Adrenal gland (tissue), 12 donors: Measurements from ENCODE around the gene ACD. TPM values are rescaled to one million over a fixed set of nuclear protein-coding genes. Genes with fewer than 3 reads are reported as not detected.

Source experiments
- DNase-seq, 7 donors: peaks; one replicate each; pipeline ENCODE4 v3.0.0-alpha.2; 2019 to 2020
- H3K27ac ChIP-seq, 5 donors: fragments of 200-600 bp; sonication (generic) in 4 of 5; 1 replicate in 3 of 5; 2 replicates in 2 of 5; pipeline versions ENCODE4 v1.5.1 to v1.8.0; 2016 to 2020; ENCODE audit warnings: mild to moderate bottlenecking in 1 of 5
- H3K27me3 ChIP-seq: fragments of 200-600 bp; 2 replicates; pipeline ENCODE4 v1.8.0; 2021
- H3K36me3 ChIP-seq, 2 donors: fragments of 200-600 bp; replicated peaks in 1 of 2; 1 replicate in 1 of 2; 2 replicates in 1 of 2; pipeline versions ENCODE4 v1.5.1 to v1.8.0; 2018 to 2022
- H3K4me1 ChIP-seq, 2 donors: fragments of 200-600 bp; replicated peaks in 1 of 2; 1 replicate in 1 of 2; 2 replicates in 1 of 2; pipeline versions ENCODE4 v1.5.1 to v1.8.0; 2018 to 2021
- H3K4me3 ChIP-seq, 4 donors: fragments of 200-600 bp; sonication (generic) in 3 of 4; one replicate each; pipeline ENCODE4 v1.5.1; 2016 to 2018
- H3K9me3 ChIP-seq, 3 donors: fragments of 200-600 bp; sonication (generic) in 1 of 3; replicated peaks in 1 of 3; 1 replicate in 2 of 3; 2 replicates in 1 of 3; pipeline versions ENCODE4 v1.5.1 to v1.8.0; 2016 to 2021
- POLR2A ChIP-seq, 2 donors: fragments of 450-650 bp; IDR thresholded peaks; one replicate each; pipeline ENCODE4 v1.6.1; 2017; ENCODE audit warnings: antibody characterized with exemption in 2 of 2, mild to moderate bottlenecking in 2 of 2, moderate library complexity in 1 of 2
- WGBS, 4 donors: extraction: QIAGEN DNeasy Blood & Tissue Kit in 2 of 4; methylation state at CpG; one replicate each; pipeline versions ENCODE4 v1.1.5 to v1.1.7; 2013 to 2017; 5-methylcytosine and 5-hydroxymethylcytosine counted together
- intact Hi-C, 2 donors: fragments of 100-400 bp; cut with DNase I; formaldehyde crosslinking; loops; one replicate each; pipeline versions ENCODE4 v1.14.1 to v1.15.0; 2022 to 2023
- polyA plus RNA-seq, 3 donors: library from polyadenylated mRNA; stranded (reverse); fragments of 200-250 nt in 2 of 3; fragments of 350-450 nt in 1 of 3; fragmentation: Illumina TruSeq in 1 of 3; extraction: RNeasy Lipid Tissue Mini Kit (QIAGEN cat#74804) in 1 of 3; gene quantifications; one replicate each; pipeline ENCODE4 v1.2.3, GENCODE V29; 2013 to 2014
- total RNA-seq, 9 donors: library from RNA; depleted of rRNA in 4 of 9; stranded (reverse); fragments of >200 nt in 4 of 9; fragments of 120-200 nt in 1 of 9; fragmentation: NEBNext Ultra II Directional in 1 of 9; extraction: Animal tissue kit (Norgen Biotek cat#: 25700) in 1 of 9; gene quantifications; one replicate each; pipeline versions ENCODE4 v1.1.0 to v1.2.4, GENCODE V29; 2013 to 2023
- TF ChIP-seq, protein P1 (sequence below), 6 experiments: fragments of 450-650 bp in 4 of 6; fragments of 200-600 bp in 2 of 6; sonication (generic) in 1 of 6; IDR thresholded peaks; 1 replicate in 5 of 6; 2 replicates in 1 of 6; pipeline versions ENCODE4 v1.5.1 to v1.8.0; 2016 to 2021; ENCODE audit warnings: antibody characterized with exemption in 6 of 6, mild to moderate bottlenecking in 2 of 6, moderate library complexity in 1 of 6
- donor health status: healthy with polysubstance abuse.
- donor health status: Bipolar disorder and iron deficiency.
- donor health status: DM: yes; HTN: yes; CAD: no.
- donor health status: DM: no; HTN: no; CAD: no.
- donor health status: DM: no; HTN: no; CAD: no.
- donor health status: DM: yes; HTN: yes; CAD: no.

ACD gene
- total and polyA plus RNA-seq, 12 donors, result 7.3 to 47.0 (median 20.7) TPM

DNA sequence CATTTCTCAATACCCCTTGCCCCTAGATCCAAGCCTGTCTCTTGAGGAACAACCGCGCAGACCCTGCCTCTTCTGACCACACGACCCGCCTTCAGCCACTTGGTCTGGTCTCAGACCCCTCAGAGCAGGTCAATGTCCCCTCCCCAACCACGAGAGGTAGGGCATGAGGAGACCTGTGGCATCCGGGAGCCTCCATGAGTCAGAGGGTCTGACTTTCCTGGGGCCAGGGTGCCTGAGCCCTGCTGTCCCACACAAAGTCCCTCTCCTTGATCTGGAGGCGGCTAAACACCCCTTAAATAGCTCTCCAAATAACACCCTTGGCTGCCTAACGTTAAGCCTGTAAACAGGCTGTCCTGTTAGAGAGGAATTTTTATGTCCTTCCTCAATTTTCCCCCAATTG, 10.0 kb downstream of the ACD start:
- DNase-seq, result no peak

DNA sequence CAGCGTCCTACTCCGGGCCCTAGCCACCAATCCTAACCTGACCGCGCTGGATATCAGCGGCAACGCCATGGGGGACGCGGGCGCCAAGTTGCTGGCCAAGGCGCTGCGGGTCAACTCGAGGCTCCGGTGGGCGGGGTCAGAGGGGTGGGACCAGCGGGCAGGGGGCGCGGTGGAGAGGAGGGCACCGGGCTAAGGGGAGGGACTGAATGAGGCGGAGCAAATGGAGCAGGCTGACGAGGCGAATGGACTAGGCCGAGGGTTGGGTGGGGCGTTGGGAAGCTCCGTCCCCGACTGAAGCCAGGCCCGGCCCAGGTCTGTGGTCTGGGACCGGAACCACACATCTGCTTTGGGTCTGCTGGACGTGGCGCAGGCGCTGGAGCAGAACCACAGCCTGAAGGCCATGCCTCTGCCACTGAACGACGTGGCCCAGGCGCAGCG, 10.5 kb downstream of the ACD start:
- Histone ChIP-seq H3K27me3 (peaks cover 37% of the 10 kb centered on the region), H3K27ac (no peak overlapping the region), H3K4me1 (peaks cover 6 to 13% of the 10 kb centered on the region in 2 donors), H3K36me3 (no peaks in the 10 kb centered on the region), H3K4me3 (no peak overlapping the region), H3K9me3 (no peaks in the 10 kb centered on the region)
- DNase-seq, result peak in 2 of 7 donors; percentile 40 to 52
- intact Hi-C loops, result loop anchor here in 1 of 2 donors (5.0 kb wide), 1 partner anchor 102 kb away; no protein-coding TSS in a partner anchor
- TF ChIP-seq, protein P1, sequence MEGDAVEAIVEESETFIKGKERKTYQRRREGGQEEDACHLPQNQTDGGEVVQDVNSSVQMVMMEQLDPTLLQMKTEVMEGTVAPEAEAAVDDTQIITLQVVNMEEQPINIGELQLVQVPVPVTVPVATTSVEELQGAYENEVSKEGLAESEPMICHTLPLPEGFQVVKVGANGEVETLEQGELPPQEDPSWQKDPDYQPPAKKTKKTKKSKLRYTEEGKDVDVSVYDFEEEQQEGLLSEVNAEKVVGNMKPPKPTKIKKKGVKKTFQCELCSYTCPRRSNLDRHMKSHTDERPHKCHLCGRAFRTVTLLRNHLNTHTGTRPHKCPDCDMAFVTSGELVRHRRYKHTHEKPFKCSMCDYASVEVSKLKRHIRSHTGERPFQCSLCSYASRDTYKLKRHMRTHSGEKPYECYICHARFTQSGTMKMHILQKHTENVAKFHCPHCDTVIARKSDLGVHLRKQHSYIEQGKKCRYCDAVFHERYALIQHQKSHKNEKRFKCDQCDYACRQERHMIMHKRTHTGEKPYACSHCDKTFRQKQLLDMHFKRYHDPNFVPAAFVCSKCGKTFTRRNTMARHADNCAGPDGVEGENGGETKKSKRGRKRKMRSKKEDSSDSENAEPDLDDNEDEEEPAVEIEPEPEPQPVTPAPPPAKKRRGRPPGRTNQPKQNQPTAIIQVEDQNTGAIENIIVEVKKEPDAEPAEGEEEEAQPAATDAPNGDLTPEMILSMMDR (IDR thresholded peaks at IDR 0.05), result no peak
- TF ChIP-seq POLR2A (IDR thresholded peaks at IDR 0.05), result no peak
- 13 to 45% (median 25%) methylated on average over 14 to 34 of the region's 34 CpGs for WGBS, 4 donors

More for the DNA sequence above, 10.0 kb downstream of the ACD start:
- H3K36me3 ChIP-seq, result no peaks in the 10 kb centered on the region
- no peak overlapping the region for H3K4me3 ChIP-seq
- H3K27me3 ChIP-seq, result peaks cover 36% of the 10 kb centered on the region
- H3K4me1 ChIP-seq, result peaks cover 6 to 8% of the 10 kb centered on the region in 2 donors
- TF ChIP-seq, protein P1 (IDR thresholded peaks at IDR 0.05), result no peak
- TF ChIP-seq POLR2A (IDR thresholded peaks at IDR 0.05), result no peak
- 63 to 74% (median 69%) methylated on average over 7 to 8 of the region's 8 CpGs for WGBS, 4 donors
- no peak overlapping the region for H3K27ac ChIP-seq
- intact Hi-C loops, result no loop called here
- no peaks in the 10 kb centered on the region for H3K9me3 ChIP-seq

DNA sequence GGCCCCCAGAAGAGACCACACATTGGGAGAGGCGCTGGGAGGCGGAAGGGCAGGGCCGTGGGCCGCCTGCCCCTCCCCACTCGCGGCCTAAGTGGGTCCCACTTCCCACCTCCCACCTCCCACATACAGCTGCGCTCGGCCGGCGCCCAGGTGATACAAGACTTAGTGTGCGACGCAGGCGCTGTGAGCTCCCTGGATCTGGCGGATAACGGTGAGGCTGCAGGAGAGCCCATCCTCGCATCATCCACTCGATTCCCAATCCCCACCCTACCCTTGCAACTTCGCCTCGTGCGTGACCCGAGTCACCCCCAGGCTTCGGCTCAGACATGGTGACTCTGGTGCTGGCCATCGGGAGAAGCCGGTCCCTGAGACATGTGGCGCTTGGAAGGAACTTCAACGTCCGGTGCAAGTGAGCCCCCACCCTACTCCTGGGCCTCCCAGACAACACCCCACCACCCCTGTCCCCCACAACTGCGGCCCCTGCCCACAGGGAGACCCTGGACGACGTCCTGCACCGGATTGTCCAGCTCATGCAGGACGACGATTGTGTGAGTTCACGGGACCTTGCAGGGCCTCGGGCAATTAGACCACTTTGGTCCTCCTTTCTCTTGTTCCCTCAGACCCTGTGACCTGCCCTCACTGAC, 11.2 kb downstream of the ACD start:
- intact Hi-C loops, result loop anchor here in 1 of 2 donors (5.0 kb wide), 1 partner anchor 102 kb away; no protein-coding TSS in a partner anchor
- Histone ChIP-seq H3K4me1 (peaks cover 6 to 15% of the 10 kb centered on the region in 2 donors), H3K36me3 (no peaks in the 10 kb centered on the region), H3K9me3 (no peaks in the 10 kb centered on the region), H3K27ac (no peak overlapping the region), H3K4me3 (no peak overlapping the region), H3K27me3 (peaks cover 32% of the 10 kb centered on the region)
- no peak for DNase-seq
- 47 to 74% (median 61%) methylated on average over 12 to 35 of the region's 35 CpGs for WGBS, 4 donors
- TF ChIP-seq, protein P1 (IDR thresholded peaks at IDR 0.05), result no peak
- TF ChIP-seq POLR2A (IDR thresholded peaks at IDR 0.05), result no peak

DNA sequence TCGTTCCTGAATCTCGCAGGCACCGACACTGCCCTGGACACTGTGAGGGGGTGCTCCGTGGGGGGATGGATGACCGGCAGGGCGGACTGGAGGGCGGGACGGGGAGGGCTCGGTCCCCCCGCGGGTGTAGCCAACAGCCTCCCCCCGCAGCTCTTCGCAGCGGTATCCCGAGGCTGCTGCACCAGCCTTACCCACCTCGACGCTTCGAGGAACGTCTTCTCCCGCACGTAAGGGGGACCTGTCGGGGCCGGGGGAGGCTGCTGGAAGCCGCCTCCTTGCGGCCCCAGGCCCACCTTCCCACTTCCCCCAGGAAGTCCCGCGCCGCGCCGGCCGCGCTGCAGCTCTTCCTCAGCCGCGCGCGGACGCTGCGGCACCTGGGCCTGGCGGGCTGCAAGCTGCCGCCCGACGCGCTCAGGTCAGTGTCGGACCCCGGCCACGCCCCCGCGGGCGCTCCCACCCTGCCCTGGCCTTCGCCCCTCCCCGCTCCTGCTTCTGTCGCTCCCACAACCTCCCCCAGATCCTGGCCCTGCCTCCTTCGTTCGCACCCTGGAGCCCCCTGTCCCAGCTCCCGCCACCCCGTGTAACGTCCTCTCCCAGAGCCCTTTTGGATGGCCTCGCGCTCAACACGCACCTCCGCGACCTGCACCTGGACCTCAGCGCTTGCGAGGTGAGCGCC, 11.8 kb downstream of the ACD start:
- H3K36me3 ChIP-seq, result no peaks in the 10 kb centered on the region
- H3K9me3 ChIP-seq, result no peaks in the 10 kb centered on the region
- H3K27ac ChIP-seq, result no peak overlapping the region
- H3K4me1 ChIP-seq, result peaks cover 1 to 10% of the 10 kb centered on the region in 2 donors
- WGBS, 4 donors, result 22 to 50% (median 38%) methylated on average over 3 to 65 of the region's 65 CpGs
- no peak for DNase-seq
- peaks cover 28% of the 10 kb centered on the region for H3K27me3 ChIP-seq
- no peak overlapping the region for H3K4me3 ChIP-seq
- intact Hi-C loops, result loop anchor here in 1 of 2 donors (5.0 kb wide), 1 partner anchor 101 kb away; no protein-coding TSS in a partner anchor
- TF ChIP-seq POLR2A (IDR thresholded peaks at IDR 0.05), result no peak
- TF ChIP-seq, protein P1 (IDR thresholded peaks at IDR 0.05), result no peak
